Measurements from ENCODE around the gene NPDC1.

DNA sequence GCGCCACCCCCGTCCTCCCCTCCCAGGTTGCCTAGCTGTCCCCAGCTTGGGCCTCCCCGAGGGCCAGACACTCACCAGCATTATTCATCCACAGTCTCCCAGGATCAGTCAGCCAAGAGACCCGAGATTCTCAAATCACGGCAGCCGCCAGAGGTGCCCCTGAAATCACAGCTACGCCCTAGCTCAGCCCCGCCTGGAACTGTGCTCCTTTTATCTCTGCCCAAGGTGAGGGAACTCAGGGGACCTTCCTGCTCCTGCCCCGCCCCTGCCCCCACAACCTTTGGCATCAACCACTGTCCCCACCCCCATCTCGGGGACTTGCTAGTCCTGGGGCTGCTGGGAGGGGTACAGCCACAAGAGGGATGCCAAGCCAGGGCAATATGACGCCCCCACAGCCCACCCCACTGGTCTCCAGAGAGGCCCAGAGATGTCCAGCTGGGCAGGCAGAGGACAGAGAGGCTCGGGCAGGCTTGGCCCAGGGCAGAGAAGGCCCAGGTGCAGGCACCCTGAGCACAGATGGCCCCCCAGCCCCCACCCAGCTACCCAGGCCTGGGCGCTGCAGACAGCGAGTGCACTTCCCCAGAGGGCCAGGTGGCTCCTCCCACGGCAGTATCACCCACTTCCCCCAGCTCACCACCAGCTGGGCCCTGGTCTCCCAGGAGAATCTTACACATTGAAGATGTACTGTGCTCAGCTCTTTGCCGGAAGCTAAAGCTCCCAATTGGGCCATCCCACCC is 13.9 kb downstream of the NPDC1 start, which contains the start of gene FUT7:
- TF ChIP-seq TAF1 (IDR thresholded peaks at IDR 0.05; ENCODE audit: borderline replicate concordance, low read depth, low read length) (no peak), POLR2A (IDR thresholded peaks at IDR 0.05; ENCODE audit: low read depth, low read length) (no peak), POLR2AphosphoS5 (IDR thresholded peaks at IDR 0.05; ENCODE audit: low read depth, low read length) (no peak)
